Measurements from ENCODE around the gene FKBP15.

DNA sequence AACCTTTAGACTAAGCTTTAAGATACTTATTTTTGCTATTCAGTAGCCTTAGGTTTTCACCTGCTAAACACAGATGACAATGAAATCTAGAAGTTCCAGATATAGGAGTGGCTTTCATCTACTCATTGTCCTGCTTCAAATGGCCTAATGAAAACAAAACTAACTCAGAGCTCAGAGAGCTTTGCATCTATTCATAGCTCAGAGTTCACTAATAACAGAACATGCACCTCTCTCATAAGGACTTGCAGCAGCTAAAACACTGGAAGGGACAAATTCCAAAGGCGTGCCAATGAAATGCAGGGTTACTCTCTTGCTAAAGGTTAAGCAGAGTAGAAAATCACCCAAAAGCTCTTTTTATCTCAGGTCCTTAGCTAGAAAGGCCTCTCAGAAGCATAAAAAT lies 41.2 kb downstream of the FKBP15 start:
- TF ChIP-seq, protein P1, sequence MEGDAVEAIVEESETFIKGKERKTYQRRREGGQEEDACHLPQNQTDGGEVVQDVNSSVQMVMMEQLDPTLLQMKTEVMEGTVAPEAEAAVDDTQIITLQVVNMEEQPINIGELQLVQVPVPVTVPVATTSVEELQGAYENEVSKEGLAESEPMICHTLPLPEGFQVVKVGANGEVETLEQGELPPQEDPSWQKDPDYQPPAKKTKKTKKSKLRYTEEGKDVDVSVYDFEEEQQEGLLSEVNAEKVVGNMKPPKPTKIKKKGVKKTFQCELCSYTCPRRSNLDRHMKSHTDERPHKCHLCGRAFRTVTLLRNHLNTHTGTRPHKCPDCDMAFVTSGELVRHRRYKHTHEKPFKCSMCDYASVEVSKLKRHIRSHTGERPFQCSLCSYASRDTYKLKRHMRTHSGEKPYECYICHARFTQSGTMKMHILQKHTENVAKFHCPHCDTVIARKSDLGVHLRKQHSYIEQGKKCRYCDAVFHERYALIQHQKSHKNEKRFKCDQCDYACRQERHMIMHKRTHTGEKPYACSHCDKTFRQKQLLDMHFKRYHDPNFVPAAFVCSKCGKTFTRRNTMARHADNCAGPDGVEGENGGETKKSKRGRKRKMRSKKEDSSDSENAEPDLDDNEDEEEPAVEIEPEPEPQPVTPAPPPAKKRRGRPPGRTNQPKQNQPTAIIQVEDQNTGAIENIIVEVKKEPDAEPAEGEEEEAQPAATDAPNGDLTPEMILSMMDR (IDR thresholded peaks at IDR 0.05; ENCODE audit: borderline replicate concordance, extremely low read depth, low read length, poor library complexity, severe bottlenecking): no peak
- no peak for TF ChIP-seq EZH2 (IDR thresholded peaks at IDR 0.05; ENCODE audit: borderline replicate concordance, low read depth, low read length, severe bottlenecking)

All from DND-41 (cell line).